Type B pancreatic cell (in vitro differentiated cells): ENCODE measurements around the gene LCP1. TPM values are rescaled to one million over a fixed set of nuclear protein-coding genes. Genes with fewer than 3 reads are reported as not detected.

Experiments
- DNase-seq: peaks from one replicate; pipeline ENCODE4 v3.0.0; 2021; ENCODE audit warnings: mixed read lengths; ENCODE audit not compliant: unreplicated experiment; ENCODE audit errors: extremely low spot score
- H3K27ac Mint-ChIP-seq: 2 replicates; pipeline ENCODE4 v1.8.0; 2021; ENCODE audit warnings: mild to moderate bottlenecking, mixed read lengths
- H3K27me3 Mint-ChIP-seq: 2 replicates; pipeline ENCODE4 v1.8.0; 2021; ENCODE audit warnings: mixed read lengths
- H3K36me3 Mint-ChIP-seq: 2 replicates; pipeline ENCODE4 v1.8.0; 2021; ENCODE audit warnings: mixed read lengths
- H3K4me1 Mint-ChIP-seq: one replicate; pipeline ENCODE4 v1.8.0; 2021; ENCODE audit warnings: mixed read lengths; ENCODE audit not compliant: unreplicated experiment
- H3K4me3 Mint-ChIP-seq: 2 replicates; pipeline ENCODE4 v1.8.0; 2021; ENCODE audit warnings: mild to moderate bottlenecking, mixed read lengths
- H3K9me3 Mint-ChIP-seq: 2 replicates; pipeline ENCODE4 v1.8.0; 2021; ENCODE audit warnings: mixed read lengths
- total RNA-seq: library from RNA; stranded (reverse); gene quantifications from 2 replicates; pipeline ENCODE4 v1.2.1, GENCODE V29; 2021; ENCODE audit warnings: low replicate concordance
- TF ChIP-seq, protein P1 (sequence below): fragments of 200-600 bp; sonication (generic); conservative IDR thresholded peaks from 2 replicates; pipeline ENCODE4 v1.5.0; 2021; ENCODE audit warnings: antibody characterized with exemption, mild to moderate bottlenecking

Gene LCP1
- total RNA-seq, 1 donor from 2014 or later: 43.3 TPM

DNA sequence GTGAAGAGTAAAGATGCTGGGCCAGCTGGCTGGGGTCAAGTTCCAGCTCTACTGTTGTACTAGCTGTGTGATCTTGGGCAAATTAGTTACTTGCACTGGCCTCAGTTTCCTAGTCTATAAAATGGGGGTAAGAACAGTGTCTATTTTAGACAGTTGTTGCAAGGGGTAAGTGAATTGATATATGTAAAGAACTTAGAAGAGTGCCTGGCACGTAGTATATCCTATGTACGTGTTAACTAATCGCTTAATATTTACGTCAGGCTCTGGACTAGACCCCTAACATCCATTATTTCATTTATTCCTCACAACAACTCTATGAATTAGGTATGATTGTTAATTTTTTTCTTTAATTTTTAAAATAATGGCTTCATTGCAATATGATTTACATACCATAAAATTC is 3.7 kb upstream of the LCP1 start:
- H3K27me3 Mint-ChIP-seq: no peaks in the 10 kb centered on the region
- H3K36me3 Mint-ChIP-seq: no peaks in the 10 kb centered on the region
- no peaks in the 10 kb centered on the region for H3K4me1 Mint-ChIP-seq
- DNase-seq: no peak
- peaks cover 4% of the 10 kb centered on the region for H3K9me3 Mint-ChIP-seq
- H3K4me3 Mint-ChIP-seq: no peak overlapping the region
- H3K27ac Mint-ChIP-seq: no peak overlapping the region
- TF ChIP-seq, protein P1, sequence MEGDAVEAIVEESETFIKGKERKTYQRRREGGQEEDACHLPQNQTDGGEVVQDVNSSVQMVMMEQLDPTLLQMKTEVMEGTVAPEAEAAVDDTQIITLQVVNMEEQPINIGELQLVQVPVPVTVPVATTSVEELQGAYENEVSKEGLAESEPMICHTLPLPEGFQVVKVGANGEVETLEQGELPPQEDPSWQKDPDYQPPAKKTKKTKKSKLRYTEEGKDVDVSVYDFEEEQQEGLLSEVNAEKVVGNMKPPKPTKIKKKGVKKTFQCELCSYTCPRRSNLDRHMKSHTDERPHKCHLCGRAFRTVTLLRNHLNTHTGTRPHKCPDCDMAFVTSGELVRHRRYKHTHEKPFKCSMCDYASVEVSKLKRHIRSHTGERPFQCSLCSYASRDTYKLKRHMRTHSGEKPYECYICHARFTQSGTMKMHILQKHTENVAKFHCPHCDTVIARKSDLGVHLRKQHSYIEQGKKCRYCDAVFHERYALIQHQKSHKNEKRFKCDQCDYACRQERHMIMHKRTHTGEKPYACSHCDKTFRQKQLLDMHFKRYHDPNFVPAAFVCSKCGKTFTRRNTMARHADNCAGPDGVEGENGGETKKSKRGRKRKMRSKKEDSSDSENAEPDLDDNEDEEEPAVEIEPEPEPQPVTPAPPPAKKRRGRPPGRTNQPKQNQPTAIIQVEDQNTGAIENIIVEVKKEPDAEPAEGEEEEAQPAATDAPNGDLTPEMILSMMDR: no peak

DNA sequence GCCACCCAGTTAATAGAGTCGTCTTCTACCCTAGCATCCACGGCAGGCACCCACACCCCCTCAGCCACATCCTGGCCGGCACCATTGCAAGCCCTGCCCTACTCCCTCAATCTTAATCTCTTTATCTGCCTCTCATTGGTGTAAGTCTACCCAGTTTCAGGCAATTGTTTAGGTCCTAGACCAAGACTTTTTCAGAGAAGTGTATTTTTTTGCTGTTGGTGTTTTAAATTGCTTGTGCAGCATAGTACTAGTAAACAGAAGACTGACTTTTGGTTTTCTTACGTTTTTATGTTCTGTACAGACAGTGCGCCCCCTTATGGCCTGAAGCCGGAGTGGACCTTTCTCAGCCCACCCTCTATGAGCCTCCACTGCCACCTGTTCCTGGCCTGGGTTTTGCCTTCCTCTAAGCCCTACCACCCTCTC is 2.3 kb upstream of the LCP1 start:
- H3K27me3 Mint-ChIP-seq: no peaks in the 10 kb centered on the region
- H3K4me1 Mint-ChIP-seq: peaks cover 11% of the 10 kb centered on the region
- DNase-seq: no peak

DNA sequence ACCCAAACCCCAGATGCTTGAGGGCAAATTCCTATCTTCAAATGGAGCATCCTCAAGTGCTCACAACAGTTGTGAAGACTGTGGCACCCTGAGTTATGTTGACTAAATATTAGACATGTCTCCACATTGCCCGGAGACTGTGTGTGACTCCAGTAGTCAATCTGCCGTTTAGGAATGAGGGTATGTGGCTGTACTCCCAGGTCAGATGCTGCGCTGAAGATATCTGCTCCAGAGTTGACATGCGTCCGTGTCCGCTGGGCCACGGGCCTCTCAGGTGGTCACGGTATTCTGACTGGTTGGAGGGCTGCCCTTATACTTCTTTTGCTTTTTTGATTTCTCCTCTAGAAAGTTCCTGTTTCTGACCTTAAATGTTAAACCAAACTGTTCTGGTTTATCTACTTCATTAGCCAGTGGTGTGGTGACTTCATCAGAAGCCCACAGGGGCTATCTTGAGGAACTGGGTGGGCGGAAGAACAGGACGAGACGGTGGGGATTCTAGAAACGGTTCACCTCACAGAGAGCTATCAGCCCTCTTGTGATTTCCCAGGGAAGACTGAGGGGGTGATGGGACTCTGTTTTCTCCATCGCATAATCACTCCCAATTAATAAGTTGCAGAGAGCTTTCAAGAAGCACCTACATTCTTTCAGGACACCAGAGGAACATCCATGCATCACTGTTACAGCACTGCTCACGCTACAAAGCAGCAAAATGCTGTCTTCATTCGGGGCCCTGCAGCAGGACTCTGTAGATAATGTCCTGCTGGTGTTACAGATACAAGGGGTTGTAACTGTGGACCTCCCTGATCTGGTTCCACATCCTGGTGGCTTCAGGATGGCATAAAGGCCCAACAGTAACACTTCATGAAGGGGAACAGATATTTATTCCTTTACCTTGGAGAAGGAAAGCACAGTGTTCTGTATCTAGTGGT is 1.3 kb upstream of the LCP1 start:
- H3K4me1 Mint-ChIP-seq: peaks cover 13% of the 10 kb centered on the region

More for the DNA sequence above, 2.3 kb upstream of the LCP1 start:
- H3K27ac Mint-ChIP-seq: peak overlapping the region; percentile 66
- no peak overlapping the region for H3K4me3 Mint-ChIP-seq
- TF ChIP-seq, protein P1: peak; percentile 73
- no peaks in the 10 kb centered on the region for H3K36me3 Mint-ChIP-seq
- peaks cover 4% of the 10 kb centered on the region for H3K9me3 Mint-ChIP-seq

DNA sequence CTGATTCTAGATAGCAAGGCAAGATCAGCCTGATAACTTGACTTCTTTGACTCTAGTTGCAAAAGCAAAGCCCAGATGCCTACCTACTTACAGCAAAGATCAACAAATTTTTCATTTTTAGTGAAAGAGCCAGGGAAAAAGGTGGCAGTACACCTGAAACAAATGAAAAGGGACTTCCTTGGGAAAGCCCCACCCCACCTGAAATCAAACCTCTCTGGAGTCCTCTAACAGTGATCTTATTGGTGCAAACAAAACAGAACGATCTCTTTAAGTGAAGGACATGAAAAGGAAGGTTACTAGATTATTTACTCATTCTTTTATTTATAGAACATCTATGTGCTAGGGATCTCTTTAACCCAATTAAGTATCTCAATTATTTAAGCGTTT is 507 bp upstream of the LCP1 start:
- peaks cover 4% of the 10 kb centered on the region for H3K9me3 Mint-ChIP-seq
- H3K36me3 Mint-ChIP-seq: peaks cover 4% of the 10 kb centered on the region
- no peaks in the 10 kb centered on the region for H3K27me3 Mint-ChIP-seq
- DNase-seq: no peak
- TF ChIP-seq, protein P1: no peak
- H3K4me1 Mint-ChIP-seq: peaks cover 13% of the 10 kb centered on the region
- H3K4me3 Mint-ChIP-seq: peak overlapping the region; percentile 87
- peak overlapping the region; percentile 94 for H3K27ac Mint-ChIP-seq

More for the DNA sequence above, 1.3 kb upstream of the LCP1 start:
- peaks cover under 1% of the 10 kb centered on the region for H3K36me3 Mint-ChIP-seq
- no peak for DNase-seq
- TF ChIP-seq, protein P1: no peak
- H3K9me3 Mint-ChIP-seq: peaks cover 4% of the 10 kb centered on the region
- H3K4me3 Mint-ChIP-seq: peak overlapping the region; percentile 87
- peak overlapping the region; percentile 94 for H3K27ac Mint-ChIP-seq
- H3K27me3 Mint-ChIP-seq: no peaks in the 10 kb centered on the region

DNA sequence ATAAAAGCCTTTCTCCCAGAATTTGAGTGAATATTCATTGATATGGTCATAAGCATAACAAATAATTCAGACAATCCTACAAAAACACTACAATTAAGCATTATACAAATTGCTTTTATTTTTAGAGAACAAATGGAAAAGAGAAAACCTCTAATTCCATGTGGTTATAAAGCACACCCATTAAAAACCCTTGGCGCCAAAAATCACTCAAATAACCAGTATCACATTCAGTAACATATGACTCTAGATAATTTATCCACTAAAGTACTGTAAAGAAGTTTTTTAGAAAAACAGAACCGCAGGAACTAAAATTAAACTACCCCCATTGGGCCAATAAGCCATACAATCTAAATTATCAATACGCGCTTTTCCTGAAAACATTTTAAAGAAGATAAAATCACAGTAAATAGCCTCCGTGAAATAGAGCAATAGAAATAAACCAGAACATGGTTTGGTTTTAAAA is 569 bp downstream of the LCP1 start:
- DNase-seq: no peak
- TF ChIP-seq, protein P1: no peak
- Mint-ChIP-seq H3K36me3 (peaks cover 4% of the 10 kb centered on the region), H3K4me1 (peaks cover 18% of the 10 kb centered on the region), H3K27ac (peak overlapping the region; percentile 94), H3K9me3 (peaks cover 4% of the 10 kb centered on the region), H3K27me3 (no peaks in the 10 kb centered on the region), H3K4me3 (peak overlapping the region; percentile 87)
